ENCODE results near the gene RABGAP1L. TPM values are rescaled to one million over a fixed set of nuclear protein-coding genes. Genes with fewer than 3 reads are reported as not detected.

The RABGAP1L gene
- total RNA-seq, 6 donors from 2014 or later: 41.3 to 229 (median 85.3) TPM

- 86% methylated on average over 3 of the region's 3 CpGs for WGBS, 2 donors
- no peak for ATAC-seq (ENCODE audit: low FRiP score in 2 of 2)
- no peak for TF ChIP-seq POLR2A (IDR thresholded peaks at IDR 0.05)
- TF ChIP-seq, protein P1, sequence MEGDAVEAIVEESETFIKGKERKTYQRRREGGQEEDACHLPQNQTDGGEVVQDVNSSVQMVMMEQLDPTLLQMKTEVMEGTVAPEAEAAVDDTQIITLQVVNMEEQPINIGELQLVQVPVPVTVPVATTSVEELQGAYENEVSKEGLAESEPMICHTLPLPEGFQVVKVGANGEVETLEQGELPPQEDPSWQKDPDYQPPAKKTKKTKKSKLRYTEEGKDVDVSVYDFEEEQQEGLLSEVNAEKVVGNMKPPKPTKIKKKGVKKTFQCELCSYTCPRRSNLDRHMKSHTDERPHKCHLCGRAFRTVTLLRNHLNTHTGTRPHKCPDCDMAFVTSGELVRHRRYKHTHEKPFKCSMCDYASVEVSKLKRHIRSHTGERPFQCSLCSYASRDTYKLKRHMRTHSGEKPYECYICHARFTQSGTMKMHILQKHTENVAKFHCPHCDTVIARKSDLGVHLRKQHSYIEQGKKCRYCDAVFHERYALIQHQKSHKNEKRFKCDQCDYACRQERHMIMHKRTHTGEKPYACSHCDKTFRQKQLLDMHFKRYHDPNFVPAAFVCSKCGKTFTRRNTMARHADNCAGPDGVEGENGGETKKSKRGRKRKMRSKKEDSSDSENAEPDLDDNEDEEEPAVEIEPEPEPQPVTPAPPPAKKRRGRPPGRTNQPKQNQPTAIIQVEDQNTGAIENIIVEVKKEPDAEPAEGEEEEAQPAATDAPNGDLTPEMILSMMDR (IDR thresholded peaks at IDR 0.05): no peak
- no peak for TF ChIP-seq POLR2AphosphoS5 (IDR thresholded peaks at IDR 0.05)
- TF ChIP-seq EP300 (IDR thresholded peaks at IDR 0.05): no peak
- DNase-seq: no peak
- H3K9me3 ChIP-seq: no peaks in the 10 kb centered on the region
- no peaks in the 10 kb centered on the region for H3K27me3 ChIP-seq
- no peak overlapping the region for H3K4me3 ChIP-seq
- no peaks in the 10 kb centered on the region for H3K4me1 ChIP-seq
- H3K36me3 ChIP-seq: no peaks in the 10 kb centered on the region
- no peak overlapping the region for H3K27ac ChIP-seq
These were observed 668.9 kb downstream of the RABGAP1L start for GRCh38 chr1:174828264-174828663.

DNA sequence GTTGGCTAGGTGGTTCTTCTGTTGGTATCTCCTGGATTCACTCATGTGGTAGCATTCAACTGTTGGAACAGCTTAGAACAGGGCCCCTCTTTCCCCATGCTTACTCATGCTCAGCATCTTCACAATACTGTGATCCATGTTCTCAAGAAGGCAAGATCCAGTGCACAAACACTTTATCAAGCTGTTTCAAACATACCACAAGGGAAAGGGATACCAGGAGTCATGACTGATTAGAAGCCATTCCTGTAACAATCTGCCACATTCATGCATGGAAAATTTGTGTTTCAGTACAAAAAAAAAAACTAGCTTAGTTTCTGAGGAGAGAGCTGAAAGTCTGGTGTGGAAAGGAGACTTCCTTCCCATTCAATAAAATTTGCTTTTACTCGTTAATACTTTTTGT is 670.7 kb downstream of the RABGAP1L start:
- Histone ChIP-seq H3K4me1 (no peaks in the 10 kb centered on the region), H3K9me3 (no peaks in the 10 kb centered on the region), H3K27ac (no peak overlapping the region), H3K4me3 (no peak overlapping the region), H3K36me3 (no peaks in the 10 kb centered on the region), H3K27me3 (no peaks in the 10 kb centered on the region)
- ATAC-seq (ENCODE audit: low FRiP score in 2 of 2) (no peak), DNase-seq (no peak)
- WGBS, 2 donors: 88 to 92% methylated on average over 1 of the region's 1 CpG
- no peak for TF ChIP-seq POLR2AphosphoS5 (IDR thresholded peaks at IDR 0.05)
- TF ChIP-seq, protein P1 (IDR thresholded peaks at IDR 0.05): no peak
- no peak for TF ChIP-seq EP300 (IDR thresholded peaks at IDR 0.05)
- TF ChIP-seq POLR2A (IDR thresholded peaks at IDR 0.05): no peak

- DNase-seq (no peak), ATAC-seq (ENCODE audit: low FRiP score in 2 of 2) (no peak)
- no peak overlapping the region for H3K27ac ChIP-seq
- H3K27me3 ChIP-seq: no peaks in the 10 kb centered on the region
- H3K4me1 ChIP-seq: no peaks in the 10 kb centered on the region
- H3K4me3 ChIP-seq: no peak overlapping the region
- H3K36me3 ChIP-seq: no peaks in the 10 kb centered on the region
- no peaks in the 10 kb centered on the region for H3K9me3 ChIP-seq
- TF ChIP-seq EP300 (IDR thresholded peaks at IDR 0.05) (no peak), POLR2AphosphoS5 (IDR thresholded peaks at IDR 0.05) (no peak), POLR2A (IDR thresholded peaks at IDR 0.05) (no peak)
- TF ChIP-seq, protein P1 (IDR thresholded peaks at IDR 0.05): no peak
- 90 to 96% methylated on average over 4 of the region's 4 CpGs for WGBS, 2 donors
These were observed 677.2 kb downstream of the RABGAP1L start for GRCh38 chr1:174836543-174836942.

- TF ChIP-seq, protein P1 (IDR thresholded peaks at IDR 0.05): no peak
- no peak for TF ChIP-seq POLR2AphosphoS5 (IDR thresholded peaks at IDR 0.05)
- no peak for TF ChIP-seq EP300 (IDR thresholded peaks at IDR 0.05)
- no peak for TF ChIP-seq POLR2A (IDR thresholded peaks at IDR 0.05)
- H3K27ac ChIP-seq: no peak overlapping the region
- H3K27me3 ChIP-seq: no peaks in the 10 kb centered on the region
- H3K4me1 ChIP-seq: no peaks in the 10 kb centered on the region
- no peak for DNase-seq
- no peaks in the 10 kb centered on the region for H3K36me3 ChIP-seq
- no peaks in the 10 kb centered on the region for H3K9me3 ChIP-seq
- ATAC-seq (ENCODE audit: low FRiP score in 2 of 2): no peak
- no peak overlapping the region for H3K4me3 ChIP-seq
These were observed 678.1 kb downstream of the RABGAP1L start for GRCh38 chr1:174837386-174837785.

DNA sequence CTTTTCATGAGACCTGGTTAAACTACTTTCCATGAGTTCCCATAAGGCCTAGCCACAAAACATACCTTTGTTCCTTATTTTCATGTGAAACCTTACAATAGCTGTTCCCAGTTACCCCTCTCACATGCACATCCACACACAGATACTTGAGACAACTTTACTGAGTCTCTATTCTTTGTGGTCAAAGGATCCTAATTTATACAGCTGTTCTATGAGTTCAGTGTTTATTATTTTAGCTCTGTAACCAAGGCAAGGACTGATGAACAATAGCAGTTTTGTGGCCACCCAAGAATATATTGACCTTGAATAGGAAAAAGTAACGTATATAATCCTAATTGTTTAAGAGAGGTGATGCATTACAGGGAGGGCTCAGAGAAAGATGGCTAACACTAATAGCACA is 679.9 kb downstream of the RABGAP1L start:
- 92 to 94% methylated on average over 1 of the region's 1 CpG for WGBS, 2 donors
- Histone ChIP-seq H3K27me3 (no peaks in the 10 kb centered on the region), H3K27ac (no peak overlapping the region), H3K9me3 (no peaks in the 10 kb centered on the region), H3K4me3 (no peak overlapping the region), H3K4me1 (no peaks in the 10 kb centered on the region), H3K36me3 (no peaks in the 10 kb centered on the region)
- ATAC-seq (ENCODE audit: low FRiP score in 2 of 2) (no peak), DNase-seq (no peak)
- TF ChIP-seq POLR2AphosphoS5 (IDR thresholded peaks at IDR 0.05): no peak
- TF ChIP-seq, protein P1 (IDR thresholded peaks at IDR 0.05): no peak
- TF ChIP-seq POLR2A (IDR thresholded peaks at IDR 0.05): no peak
- TF ChIP-seq EP300 (IDR thresholded peaks at IDR 0.05): no peak
